GM18870 (cell line): ENCODE results near the gene MFSD1.
"Not testable (repeated sequence)": the region's sequence is repeated elsewhere in the genome, so short reads cannot be mapped to it uniquely, and the experiment has no call there.

Source experiments
- ATAC-seq: cut with Tn5 transposase; IDR thresholded peaks from one replicate; pipeline ENCODE4 v1.9.1; 2021; ENCODE audit warnings: moderate library complexity; ENCODE audit not compliant: unreplicated experiment

The MFSD1 gene

DNA sequence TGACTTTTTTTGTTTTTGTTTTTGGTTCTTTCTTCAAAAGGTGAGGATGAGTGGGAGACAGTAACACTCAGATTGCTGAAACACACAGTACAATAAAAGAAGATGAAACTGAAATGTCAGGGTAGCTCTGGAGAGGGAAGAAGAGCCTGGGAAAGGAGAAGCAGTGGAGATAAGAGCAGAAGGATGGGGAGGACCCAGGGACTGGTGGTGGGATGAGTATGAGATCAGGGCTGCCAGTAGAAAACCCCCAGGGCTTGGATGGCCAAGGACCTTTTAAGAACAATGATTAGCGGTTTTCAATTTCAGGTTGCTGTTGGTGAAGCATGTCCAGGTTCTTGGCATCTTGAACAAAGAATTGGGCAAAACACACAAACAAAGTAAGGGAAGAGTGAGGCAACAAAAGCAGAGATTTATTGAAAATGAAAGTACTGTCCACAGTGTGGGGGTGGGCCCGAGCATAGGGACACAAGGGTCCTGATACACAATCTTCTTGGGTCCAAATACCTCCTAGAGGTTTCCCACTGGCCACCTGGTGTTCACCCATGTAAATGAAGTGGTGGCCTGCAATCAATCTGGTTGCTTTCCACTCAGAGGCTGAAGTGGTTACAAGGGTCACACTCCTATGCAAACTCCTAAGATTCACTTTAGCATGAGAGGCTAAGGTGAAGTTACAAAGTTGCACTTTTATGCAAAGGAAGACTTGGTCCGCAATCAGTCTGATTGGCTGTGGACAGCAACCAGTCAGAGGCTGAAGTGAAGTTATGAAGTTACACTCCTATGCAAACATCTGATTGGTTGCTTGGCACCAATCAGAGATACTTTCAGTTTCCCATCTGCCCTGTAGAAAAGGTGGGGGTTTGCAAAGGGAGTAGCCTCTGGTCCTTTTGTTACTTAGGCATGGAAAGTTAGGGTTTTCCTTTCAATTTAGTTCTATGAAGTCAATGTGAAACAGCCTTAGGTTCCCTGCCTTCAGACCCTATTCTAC is 26.1 kb upstream of the MFSD1 start:
- peak; percentile 63 for ATAC-seq

DNA sequence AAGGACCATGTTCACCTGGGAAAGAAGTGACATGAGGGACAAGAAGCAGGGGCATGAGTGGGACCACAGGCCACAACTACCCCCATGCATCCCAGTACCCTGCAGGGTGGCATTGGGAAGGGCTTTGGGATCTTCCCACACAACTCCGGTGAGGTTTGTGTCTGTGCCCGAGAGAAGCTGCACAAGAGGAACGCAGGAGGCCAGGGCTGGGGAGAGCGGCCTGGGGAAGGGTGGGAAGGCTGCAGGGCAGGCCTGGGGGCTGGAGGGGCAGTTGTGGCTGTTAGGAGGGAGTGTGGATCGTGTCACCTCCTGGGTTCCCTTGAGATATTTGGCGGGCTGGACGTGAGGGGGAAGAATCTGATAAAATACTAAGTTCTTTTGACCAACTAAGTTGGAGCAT is 25.3 kb upstream of the MFSD1 start:
- ATAC-seq: no peak

DNA sequence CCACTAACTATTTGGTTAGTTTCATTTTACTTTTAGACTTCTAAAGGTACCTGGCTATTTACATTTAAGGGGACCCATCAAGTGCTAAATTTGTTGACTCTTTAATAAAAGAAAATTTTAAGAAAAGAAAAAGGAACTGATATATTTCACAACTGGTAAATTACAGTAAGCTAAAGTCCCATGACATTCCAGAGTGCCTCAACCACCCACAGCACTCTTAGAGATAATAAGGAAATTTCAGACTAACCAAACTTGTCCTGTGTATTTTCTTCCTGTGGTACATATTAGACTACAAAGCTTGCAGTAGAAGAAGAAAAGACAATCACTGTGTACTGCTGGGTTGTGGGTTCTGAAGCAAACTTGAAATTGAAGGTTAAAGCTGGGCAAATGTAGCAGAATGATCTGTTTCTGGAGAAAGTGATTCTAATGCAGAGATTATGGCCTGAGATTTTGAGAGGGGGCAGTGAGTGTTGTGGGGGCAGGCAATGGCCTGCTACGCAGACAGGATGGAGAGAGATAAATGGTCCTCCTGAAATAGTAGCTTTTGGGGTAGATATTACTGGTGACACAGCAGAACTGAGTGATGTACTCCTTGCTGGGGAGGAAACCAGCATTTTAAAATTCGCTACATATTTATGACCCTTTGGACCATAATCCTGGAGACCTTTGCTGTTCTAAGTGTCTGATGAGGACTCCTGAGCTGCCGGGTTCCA is 24.5 kb upstream of the MFSD1 start:
- ATAC-seq: no peak

GRCh38 chr3:158780766-158781165 is 21.1 kb upstream of the MFSD1 start:
- ATAC-seq: no peak

GRCh38 chr3:158781191-158781590 is 20.7 kb upstream of the MFSD1 start:
- no peak for ATAC-seq

DNA sequence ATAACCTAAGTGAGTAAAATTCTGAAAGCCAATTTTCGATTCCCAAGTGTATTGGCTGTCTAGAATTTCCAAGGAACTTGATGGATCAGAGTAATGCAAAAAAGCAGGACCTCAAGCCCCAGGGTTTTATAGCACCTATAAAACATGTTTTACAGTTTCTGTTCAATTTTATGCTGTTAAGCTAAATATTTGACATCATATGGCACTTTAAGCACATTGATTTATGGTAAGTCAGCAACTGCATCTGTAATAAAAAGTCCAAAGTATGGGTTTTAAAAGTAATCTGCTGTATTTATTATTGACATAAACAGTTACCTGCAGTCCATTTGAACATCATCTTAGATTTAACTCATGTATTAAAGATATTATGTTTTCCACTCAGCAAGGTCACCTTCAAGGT is 20.0 kb upstream of the MFSD1 start:
- no peak for ATAC-seq

- no peak for ATAC-seq
Measured at GRCh38 chr3:158782283-158782989, 19.4 kb upstream of the MFSD1 start.

DNA sequence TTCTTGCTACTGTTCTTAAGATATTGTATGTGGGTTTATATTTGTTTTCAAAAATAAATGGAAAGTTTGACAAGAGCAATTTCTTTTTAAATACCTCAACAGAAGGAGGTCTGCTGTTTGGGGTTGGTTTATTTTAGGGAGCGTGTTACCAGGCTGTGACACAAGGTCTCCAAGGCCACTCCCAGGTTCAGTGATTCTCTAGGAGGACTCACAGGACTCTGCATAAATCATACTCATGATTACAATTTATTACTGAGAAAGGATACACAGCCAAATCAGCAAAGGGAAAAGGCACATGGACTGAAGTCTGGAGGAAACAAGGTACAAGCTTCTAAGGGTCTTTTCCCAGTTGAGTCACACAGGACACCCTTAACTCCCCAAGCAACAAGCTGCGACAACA is 18.8 kb upstream of the MFSD1 start:
- ATAC-seq: no peak

DNA sequence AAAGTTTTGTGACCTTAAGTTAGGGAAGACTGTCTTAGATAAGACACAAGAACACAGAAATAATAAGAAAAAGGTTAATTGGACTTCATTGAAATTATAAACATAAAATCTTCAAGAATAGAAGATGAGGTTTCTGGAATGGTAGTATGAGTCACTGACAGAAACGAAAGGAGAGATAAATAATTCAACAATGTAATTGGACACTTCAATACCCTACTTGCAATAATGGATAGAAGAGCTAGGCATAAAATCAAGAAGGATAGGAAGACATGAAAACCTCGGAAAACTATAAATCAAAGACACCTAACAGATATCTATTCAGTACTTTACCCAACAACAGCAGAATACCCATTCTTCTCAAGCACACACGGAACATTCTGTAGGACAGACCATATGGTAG is 15.9 kb upstream of the MFSD1 start:
- ATAC-seq: no peak

GRCh38 chr3:158788446-158788845 is 13.4 kb upstream of the MFSD1 start:
- no peak for ATAC-seq

GRCh38 chr3:158789592-158789991 is 12.3 kb upstream of the MFSD1 start:
- ATAC-seq: no peak

- no peak for ATAC-seq
Measured at GRCh38 chr3:158790901-158791589, 10.8 kb upstream of the MFSD1 start.

GRCh38 chr3:158791590-158791920 is 10.3 kb upstream of the MFSD1 start:
- not testable (repeated sequence) for ATAC-seq

DNA sequence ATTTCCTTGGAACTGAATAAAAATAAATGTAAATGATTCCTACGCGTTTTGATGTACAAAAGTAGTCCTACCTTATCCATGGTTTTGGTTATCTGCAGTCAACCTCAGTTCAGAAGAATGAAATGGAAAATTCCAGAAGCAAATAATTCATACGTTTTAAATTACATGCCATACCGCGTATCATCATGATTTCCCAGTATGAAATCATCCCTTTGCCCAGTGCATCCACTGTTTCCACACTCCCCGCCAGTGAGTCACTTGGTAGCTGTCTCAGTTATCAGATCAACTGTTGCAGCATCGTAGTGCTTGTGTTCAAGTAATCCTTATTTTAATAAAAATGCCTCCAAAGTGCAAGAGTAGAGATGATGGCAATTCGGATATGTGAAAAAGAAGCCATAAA is 9.1 kb upstream of the MFSD1 start:
- no peak for ATAC-seq

DNA sequence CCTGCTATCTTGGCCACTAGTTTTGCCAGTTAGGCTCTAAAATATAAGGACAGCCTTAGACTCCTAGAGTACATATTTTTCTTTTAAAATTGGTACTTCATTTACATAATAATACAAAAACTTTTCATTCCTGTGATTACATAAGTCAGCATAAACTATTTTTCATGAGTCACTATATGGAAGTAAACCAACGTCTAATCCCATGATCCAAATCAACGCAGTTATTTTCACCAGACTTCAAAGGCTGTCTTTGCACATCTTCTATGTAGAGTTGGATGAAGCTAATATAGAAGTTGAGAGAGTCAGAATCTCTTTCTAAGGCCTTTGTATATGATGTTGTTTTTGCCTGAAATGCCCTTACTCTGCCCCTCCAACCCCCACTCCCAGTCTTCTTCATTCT is 7.6 kb upstream of the MFSD1 start:
- no peak for ATAC-seq

- peak; percentile 51 for ATAC-seq
Measured at GRCh38 chr3:158794936-158795518, 6.8 kb upstream of the MFSD1 start.

DNA sequence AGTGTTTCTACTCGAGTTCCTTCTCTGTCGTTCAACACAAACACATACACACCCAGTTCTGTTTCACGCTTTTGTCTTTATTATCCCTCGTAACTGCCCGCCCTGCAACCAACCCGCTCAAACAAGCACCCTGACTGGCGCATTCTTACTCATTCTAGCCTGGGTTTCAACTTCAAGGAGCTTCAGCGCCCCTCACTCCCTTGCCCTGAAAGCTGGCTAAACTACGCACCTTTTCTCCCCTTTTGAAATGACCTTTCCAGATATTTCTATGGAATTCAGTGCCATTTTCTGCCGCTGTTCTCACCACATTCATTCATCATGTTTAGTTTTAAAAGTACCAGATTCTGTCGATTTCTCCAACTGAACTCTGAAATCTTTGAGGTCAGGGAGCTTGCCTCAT is 653 bp upstream of the MFSD1 start:
- ATAC-seq: no peak

GRCh38 chr3:158802409-158803268 is 785 bp downstream of the MFSD1 start:
- peak; percentile 20 for ATAC-seq

- ATAC-seq: no peak
Measured at GRCh38 chr3:158804441-158804840, 2.6 kb downstream of the MFSD1 start.

DNA sequence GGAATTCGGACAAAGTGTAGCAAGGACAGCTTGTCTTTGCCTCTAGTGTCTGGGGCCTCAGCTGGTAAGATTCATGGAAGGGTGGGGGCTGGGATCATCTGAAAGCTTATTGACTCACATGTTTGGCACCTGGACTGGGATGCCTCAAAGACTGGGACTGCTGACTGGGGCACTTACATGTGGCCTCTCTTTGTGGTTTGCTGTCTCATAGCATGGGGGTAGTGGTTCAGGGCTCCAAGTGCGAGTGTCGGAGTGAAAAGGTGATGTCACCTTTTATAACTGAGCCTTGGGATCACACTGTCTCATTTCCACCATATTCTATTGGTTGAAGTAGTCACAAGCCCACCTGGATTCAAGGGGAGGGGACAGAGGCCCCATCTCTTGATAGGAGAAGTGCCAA is 6.8 kb downstream of the MFSD1 start:
- ATAC-seq: no peak
